CD4-positive, alpha-beta T cell treated with Interleukin-17A for 1 hour (primary cell): ENCODE measurements around the gene CHTF8.

ENCODE experiments used
- DNase-seq: peaks from one replicate; pipeline ENCODE4 v3.0.0-alpha.2; 2020

CHTF8 gene

GRCh38 chr16:69111876-69112230 is 20.5 kb downstream of the CHTF8 start:
- DNase-seq = no peak

DNA sequence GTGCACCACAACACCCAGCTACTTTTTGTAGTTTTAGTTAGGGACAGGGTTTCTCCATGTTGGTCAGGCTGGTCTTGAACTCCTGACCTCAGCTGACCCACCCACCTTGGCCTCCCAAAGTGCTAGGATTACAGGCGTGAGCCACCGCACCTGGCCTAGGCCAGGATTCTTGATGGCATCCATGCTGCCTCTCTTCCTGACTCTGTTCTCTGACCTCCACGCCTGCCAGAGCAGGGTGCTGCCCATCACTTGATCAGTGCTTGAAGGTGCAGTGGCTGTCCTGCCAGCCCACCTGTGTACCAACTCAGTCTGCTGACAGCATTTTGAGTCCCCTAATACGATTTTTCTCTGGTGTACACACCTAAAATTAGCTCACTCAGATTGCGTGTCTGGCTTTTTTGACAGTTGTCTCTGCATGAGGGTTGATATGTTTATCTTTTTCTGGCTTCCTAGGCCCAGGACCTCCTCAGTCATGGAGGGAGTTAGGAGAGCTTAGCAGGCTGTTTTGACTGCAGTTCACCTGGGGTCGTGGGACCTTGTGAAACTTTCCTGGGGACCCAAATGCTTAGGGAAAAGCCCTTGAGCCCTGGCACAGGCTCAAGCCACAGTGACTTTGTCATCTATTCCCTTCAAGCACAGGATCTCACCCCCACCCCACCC is 21.0 kb downstream of the CHTF8 start:
- DNase-seq = no peak

DNA sequence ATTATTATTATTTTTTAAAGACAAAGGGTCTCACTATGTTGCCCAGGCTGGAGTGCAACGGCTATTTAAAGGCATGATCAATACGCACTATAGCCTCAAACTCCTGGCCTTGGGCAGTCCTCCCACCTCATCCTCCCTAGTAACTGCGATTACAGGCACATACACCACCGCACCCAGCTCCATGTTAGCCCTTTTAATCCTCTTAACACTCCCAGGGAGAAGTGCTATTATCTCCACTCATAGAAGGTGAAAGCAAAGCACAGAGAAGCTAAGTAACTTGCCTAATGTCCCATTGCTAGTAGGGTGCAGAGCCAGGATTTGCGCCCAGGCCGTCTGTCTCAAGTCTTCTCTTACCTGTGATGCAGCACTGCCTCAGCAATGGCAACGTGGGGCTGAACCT is 22.0 kb downstream of the CHTF8 start:
- DNase-seq = no peak

GRCh38 chr16:69109486-69110270 is 22.7 kb downstream of the CHTF8 start:
- no peak for DNase-seq

DNA sequence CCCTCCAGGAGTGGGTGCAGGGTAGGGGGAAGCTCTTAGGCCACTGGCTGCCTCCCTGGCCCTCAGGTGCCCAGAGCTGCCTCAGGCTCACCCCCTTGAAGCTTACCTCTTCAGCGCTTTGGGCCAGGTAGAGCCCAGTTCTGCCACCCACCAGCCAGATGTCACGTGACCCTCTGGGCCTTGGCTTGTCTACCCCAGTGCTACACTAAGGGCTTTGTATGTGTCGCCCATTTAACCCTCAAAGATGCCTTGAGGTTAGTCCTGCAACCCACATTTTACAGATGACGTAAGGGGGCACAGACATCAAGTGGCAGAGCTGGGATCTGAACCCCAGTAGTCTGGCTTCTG is 23.5 kb downstream of the CHTF8 start:
- no peak for DNase-seq

DNA sequence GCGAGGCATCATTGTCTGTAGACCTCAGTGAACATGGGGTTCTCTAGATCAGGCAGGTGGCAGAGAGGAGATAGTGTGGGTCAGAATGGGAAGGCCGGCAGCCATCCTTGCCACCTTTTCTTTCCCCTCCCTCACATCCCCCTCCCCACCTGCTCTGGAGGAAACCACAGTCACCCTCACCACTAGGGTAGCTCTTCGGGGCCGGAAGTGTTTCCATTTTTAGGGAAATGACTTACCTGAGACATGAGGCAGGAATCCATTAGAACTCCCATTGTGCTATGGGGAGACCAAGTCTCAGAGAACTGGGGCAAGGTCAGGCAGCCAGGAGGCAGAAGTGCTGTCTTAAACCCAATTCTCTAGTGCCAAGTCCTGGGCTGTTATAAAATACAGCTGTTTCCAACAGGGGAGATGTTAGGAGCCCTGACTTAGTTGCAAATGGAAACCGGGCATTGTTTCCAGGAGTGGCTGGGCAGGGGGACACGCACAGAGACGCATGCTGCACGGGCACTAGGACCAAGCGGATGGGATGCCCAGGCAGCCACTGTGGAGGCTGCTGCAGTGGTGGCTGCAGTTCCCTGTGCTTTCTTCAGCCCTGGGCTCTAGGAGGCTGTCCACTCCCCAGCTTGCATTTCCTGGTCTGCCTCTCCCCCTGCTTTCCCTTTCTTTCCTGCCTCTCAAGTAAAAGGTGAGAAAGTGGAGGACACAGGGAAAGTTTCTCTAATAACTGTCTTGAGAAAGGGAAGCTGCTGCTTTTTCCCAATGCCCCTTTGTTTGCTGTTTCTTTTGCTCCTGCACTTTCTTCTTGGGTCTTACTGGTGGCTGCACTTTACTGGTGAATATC is 24.1 kb downstream of the CHTF8 start:
- no peak for DNase-seq

DNA sequence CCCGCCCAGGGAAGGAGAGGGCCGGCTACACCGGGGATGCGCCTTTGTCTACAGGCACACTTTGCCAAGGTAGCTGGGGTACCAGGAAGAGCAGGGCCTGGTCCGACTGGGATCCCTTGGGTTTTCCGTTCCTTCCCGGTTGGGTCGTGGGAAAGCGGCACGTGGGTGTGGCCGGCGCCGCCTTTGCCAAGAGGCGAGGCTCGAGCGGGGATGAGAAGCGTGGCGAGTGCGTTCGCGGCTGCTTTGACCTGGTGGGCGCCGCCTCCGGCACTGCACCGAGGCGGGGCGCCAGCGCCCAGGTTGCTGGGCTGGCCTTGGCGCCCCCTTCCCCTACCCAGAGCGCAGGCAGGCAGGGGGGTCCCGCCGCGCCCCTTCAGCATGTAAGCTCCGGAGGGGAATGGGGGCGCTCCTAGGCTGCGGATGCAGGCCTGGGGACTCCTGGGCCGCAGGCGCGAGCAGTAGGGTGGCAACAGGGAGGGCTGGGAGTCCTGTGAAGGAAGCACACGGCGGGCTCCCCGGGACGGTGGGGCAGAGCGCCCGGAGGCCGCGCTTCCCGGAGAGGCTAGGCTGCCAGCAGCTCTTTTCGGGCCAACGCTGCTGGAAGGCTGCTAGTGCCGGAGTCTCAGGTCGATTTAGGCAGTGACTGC is 24.9 kb downstream of the CHTF8 start:
- no peak for DNase-seq

DNA sequence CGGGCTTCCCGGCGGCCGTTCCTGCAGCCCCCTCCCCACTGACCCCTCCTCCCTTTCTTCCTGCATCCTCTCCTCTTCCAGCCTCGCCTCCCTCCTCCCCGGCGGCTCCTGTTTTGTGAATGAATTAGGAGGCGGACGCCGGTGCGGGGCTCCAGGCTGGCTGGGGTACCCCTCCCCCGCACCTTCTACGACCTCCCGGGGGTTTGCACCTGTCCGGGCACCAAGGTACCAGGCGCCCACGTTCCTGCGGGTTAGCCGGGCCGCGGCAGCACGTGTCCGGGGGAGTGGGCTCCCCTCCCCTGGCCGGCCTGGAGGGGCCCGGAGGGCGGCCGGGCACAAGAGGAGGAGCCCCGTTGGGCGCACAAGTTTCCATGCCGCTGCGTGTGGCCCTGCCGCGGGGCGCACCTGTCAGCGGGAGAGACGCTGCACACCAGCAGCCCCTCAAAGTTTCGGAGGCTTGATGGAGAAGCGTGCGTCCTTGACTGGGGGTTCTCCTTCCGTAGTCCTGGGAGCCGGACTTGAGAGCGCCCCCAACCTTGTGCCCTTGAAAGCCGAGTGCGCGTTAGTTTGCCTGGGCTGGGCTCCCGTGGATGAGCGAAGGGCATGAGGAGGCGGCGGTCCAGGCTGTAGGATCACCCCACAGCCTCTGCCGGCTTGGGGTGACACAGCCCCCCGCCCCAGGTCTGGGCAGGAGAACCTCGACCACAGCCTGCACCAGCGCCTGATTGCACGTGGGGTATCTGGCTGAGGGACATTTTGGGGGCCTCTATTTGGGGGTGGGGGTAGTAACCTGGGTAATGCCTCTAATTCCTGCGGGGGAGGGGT is 25.7 kb downstream of the CHTF8 start:
- DNase-seq = no peak

DNA sequence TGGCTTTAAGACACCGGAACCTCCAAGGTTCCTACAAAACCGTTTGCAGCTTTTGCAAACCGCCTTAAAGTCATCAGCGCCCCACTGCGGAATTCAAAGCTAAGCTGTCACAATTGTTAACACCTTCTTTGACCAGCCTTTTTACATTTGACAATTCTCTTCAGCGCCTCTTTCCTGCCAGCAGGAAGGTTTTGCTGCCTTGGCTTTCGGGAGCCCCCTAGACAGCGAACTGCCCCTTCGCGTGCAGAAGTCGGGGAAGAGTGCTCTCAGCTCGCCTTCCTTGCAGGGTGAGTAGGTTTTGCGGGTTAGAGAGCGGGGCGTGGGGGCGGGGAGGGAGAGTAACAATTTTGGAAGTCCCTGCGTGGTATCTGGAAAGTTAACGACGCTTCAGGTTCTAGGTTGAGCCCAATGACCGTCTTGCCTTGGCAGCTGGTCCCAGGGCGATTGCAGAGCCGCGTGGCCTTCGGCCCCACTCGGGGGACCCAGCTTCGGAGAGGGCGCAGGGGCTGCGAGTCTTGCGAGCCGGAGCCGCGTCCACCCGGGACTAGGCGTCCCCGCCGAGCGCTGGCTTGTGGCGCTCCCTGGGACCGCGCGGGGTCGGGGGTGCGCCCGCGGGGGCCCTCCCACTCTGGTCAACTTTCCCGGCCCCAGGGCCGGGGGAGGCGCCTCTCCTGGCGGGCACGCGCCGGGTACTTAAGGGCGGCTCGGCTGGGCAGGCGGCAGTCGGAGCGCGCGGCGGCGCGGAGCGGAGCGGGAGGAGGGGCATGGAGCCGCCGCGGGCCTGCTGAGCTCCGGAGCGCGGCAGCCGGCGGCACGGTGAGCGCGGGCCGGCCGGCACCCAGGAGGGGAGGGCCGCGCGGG is 26.7 kb downstream of the CHTF8 start, which contains the start of gene HAS3:
Gene HAS3 (plus strand): TSS at position 153 of the 861 bp plus-strand sequence. CDS start 3,743 bp downstream, outside the sequence.
- no peak for DNase-seq

DNA sequence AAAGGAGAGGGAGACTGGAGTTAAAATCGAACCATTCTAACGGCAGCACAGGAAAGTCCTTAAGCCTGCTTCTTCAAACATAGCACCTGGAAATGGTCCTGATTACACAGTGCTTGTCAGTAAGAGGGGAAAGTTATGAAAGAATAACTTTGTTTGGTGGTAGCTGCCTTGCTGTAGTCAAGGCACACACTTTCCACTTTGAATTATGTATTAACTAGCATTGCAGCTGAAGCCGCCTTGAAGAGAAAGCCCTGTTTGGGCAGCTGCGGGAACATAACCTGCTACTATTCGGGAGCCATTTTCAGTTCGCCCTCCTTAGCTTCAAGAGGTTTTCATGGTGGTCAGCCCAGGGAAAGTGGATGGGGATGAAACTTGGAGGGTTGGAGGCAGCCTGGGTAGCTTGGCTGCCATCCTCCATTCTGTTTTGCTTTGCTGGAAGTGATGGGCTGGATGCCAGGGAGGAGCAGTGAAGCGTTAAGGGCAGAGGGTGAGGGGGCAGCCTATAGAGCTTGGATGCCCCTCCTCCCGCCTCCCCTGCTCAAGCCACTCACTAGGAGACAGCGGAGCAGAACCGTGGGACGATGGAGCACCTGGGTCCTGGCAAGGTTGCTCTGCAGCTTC is 32.2 kb downstream of the CHTF8 start:
- no peak for DNase-seq

GRCh38 chr16:69095193-69095592 is 37.2 kb downstream of the CHTF8 start:
- no peak for DNase-seq

DNA sequence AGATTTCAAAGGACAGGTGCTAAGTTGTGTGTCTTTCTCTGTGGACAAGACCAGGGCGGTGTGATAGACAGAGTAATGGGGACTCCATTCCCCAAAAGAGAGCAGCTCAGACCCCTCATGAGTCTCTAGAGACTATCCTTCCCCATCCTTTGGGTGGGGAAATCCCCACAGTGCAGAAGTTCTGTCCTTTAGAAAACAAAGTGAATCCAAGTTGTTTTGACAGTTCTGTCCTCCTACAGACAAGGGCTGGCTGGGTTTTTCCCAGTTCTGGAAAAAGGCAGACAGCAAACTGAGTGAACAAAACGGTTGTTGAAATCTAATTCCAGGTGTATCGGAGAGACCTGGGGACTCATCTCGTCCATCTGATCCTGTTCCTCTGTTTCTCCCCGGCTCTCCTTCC is 37.9 kb downstream of the CHTF8 start:
- DNase-seq = no peak

DNA sequence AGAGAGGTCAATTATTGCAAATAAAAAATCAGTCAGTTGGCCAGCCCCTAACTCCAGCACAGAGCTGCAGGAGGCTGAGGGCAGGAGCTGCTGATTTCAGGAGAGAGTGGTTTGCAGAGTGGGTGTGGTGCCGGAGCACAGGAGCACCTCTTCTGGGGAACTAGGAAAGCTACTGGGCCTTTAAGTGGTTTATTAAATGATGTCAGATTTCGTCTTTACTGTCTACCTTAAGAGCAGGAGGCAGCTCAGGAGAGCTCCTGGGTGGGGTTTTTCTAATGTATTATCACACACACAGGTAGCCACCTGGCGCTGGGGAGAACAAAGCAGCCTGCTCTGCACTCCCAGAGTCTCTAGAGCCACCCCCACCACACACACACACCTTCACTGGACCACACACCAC is 38.4 kb downstream of the CHTF8 start:
- DNase-seq = no peak

GRCh38 chr16:69089091-69089910 is 43.1 kb downstream of the CHTF8 start:
- DNase-seq = no peak

- DNase-seq = no peak
Observed at GRCh38 chr16:69088684-69089083, 43.7 kb downstream of the CHTF8 start.

DNA sequence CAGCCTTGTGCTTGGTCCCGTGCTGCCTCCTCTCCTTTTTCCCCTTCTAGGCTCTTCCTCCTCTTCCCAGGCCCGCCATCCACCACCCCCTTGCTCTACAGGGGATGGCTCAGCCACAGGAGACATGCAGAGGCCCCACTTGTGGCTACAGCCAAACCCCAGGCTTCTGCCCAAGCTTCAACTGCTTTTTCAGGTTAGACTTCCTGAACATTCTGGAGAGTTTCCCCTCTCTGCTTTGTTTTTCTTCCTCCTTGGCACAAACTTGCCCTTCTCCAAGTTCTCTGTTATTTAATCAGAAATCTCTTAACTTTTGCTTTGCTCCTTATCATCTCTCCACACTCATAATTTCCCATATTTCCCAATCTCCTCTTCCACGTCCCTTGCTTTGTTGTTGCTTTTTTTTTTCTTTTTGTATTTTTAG is 45.2 kb downstream of the CHTF8 start:
- DNase-seq = no peak

- no peak for DNase-seq
Observed at GRCh38 chr16:69085032-69085695, 47.2 kb downstream of the CHTF8 start.

DNA sequence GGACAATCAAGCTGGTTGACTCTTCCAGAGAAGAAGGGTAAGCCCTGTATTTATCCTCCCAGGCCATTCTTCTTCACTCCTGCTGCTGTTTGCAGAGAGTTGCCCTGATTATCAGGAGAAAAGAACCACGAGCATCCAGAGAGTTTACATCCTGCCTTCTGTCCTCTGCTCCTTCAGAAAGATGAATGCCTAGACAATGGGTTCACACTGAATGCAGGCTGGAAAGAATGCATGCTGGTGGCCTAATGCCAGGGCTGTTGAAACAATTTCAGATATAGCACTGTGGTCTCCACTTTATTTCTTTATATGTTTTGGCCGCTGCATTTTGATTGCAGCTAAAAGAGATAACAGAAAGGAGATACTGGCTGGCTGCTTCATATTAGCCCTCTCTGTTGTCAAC is 48.1 kb downstream of the CHTF8 start:
- DNase-seq = no peak

DNA sequence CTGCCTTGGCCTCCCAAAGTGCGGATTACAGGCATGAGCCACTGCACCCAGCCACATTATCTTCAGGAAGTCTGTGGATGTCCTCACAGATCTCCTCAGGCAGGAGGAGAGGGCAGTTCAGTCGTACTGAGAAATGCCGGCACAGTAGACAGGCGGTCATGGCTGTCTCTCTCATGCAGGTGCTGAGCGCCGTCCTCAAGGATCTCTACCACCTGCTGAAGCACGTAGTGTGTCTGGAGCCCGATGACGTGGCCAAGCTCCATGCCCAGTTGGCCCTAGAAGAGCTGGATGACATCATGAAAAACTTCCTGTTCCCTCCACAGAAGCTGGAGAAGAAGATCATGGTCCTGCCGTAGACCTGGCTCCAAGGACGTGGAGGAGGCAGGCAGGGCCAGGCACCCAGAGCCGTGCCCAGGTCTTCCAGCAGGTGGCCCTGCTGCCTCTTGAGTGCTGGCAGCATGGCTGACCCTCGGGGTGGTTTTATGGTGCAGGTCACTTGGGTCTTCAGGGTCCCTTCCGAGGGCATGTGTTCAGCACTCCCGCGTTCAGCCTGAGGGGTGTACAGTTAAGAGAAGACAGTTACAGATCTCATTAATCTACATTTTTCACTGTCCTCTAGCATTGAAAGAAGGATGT is 49.0 kb downstream of the CHTF8 start:
- DNase-seq = no peak
